ENCODE measurements around the gene BAIAP2.

The BAIAP2 gene

DNA sequence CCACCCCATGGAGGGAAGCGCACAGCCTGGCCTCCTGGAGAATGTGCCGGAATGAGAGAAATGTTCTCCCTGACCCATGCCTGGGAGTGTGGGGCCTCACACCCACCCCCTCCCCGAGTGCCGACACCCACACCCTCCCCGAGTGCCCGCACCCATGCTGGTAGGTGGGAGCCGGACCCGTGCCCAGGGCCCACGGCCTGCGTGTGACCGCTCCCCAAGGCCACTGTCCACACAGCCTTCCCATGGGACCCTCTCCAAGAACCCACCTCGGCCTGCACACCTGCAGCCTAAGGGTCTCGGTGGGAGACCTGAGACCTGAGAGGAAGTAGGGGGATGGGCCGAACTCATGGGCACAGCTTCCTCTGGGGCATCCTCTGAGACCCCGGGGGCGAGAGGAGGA is 127.0 kb downstream of the BAIAP2 start:
- peaks cover 5% of the 10 kb centered on the region for H3K27me3 ChIP-seq (replicated peaks)
- DNase-seq, result no peak
- no peaks in the 10 kb centered on the region for H3K36me3 ChIP-seq (replicated peaks)
- TF ChIP-seq, protein P1, sequence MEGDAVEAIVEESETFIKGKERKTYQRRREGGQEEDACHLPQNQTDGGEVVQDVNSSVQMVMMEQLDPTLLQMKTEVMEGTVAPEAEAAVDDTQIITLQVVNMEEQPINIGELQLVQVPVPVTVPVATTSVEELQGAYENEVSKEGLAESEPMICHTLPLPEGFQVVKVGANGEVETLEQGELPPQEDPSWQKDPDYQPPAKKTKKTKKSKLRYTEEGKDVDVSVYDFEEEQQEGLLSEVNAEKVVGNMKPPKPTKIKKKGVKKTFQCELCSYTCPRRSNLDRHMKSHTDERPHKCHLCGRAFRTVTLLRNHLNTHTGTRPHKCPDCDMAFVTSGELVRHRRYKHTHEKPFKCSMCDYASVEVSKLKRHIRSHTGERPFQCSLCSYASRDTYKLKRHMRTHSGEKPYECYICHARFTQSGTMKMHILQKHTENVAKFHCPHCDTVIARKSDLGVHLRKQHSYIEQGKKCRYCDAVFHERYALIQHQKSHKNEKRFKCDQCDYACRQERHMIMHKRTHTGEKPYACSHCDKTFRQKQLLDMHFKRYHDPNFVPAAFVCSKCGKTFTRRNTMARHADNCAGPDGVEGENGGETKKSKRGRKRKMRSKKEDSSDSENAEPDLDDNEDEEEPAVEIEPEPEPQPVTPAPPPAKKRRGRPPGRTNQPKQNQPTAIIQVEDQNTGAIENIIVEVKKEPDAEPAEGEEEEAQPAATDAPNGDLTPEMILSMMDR (IDR thresholded peaks at IDR 0.05; ENCODE audit: low read depth, low read length, missing control alignments), result no peak
- no peak overlapping the region for H3K4me3 ChIP-seq (ENCODE audit: low read depth, low read length)
- in situ Hi-C loops (cut with HindIII; ENCODE audit: low pct_ligation_motif_present, low sequenced_read_pairs), result no loop called here
- no peak overlapping the region for H3K27ac ChIP-seq

DNA sequence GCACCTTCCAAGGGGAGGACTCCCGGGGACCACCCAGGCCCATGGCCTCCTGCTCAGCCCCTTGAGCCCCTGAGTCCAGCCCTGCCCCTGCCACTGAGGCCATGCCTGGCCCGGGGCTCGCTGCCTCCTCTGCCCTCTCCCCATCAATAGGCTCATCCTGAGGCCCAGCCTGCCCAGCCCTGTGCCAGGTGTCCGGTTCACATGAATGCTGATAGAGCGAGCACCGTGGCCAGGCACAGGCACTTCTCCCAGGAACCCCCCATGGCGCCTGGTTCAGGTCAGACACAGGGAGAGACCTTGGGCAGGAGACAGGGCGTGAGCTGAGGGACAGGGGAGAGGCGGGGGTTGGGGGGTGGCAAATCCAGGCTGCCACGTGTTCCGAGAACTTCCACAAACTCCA is 127.5 kb downstream of the BAIAP2 start:
- Histone ChIP-seq H3K27ac (no peak overlapping the region), H3K36me3 (replicated peaks) (no peaks in the 10 kb centered on the region), H3K27me3 (replicated peaks) (peaks cover 5% of the 10 kb centered on the region), H3K4me3 (ENCODE audit: low read depth, low read length) (no peak overlapping the region)
- DNase-seq, result no peak
- TF ChIP-seq, protein P1 (IDR thresholded peaks at IDR 0.05; ENCODE audit: low read depth, low read length, missing control alignments), result no peak
- in situ Hi-C loops (cut with HindIII; ENCODE audit: low pct_ligation_motif_present, low sequenced_read_pairs), result no loop called here

DNA sequence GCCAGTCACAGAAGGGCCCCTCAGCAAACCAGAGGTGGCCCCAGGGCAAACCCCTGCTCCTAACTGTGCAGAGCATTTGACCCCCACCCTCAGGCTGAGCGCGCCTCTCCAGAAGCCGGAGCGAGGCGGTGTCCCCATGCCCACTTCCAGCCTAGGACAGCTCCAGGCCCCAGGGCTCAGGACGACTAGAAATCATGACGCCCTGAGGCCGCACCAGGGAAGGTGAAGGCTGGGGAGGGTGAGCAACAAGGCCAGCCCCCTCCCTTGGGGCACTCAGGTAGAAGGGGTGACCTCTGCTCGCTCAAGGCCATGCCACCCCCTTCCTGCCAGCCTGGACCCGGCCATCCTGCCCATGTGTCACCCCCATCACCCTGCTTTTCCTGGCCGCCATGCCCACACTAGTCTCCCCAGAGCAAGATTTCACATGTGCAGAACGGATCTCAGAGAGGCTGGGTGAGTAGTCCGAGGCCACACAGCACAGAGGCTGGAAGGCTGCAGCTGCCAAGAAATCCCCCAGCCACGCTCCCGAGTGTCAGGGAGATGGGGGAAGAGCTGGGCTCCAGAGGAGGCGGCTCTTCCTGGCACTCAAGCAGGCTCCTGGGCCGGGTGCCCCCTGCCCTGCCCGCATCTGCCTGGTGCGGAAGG is 128.2 kb downstream of the BAIAP2 start:
- Histone ChIP-seq H3K36me3 (replicated peaks) (no peaks in the 10 kb centered on the region), H3K27me3 (replicated peaks) (peaks cover 5% of the 10 kb centered on the region), H3K4me3 (ENCODE audit: low read depth, low read length) (no peak overlapping the region), H3K27ac (no peak overlapping the region)
- TF ChIP-seq, protein P1 (IDR thresholded peaks at IDR 0.05; ENCODE audit: low read depth, low read length, missing control alignments), result no peak
- no peak for DNase-seq
- in situ Hi-C loops (cut with HindIII; ENCODE audit: low pct_ligation_motif_present, low sequenced_read_pairs), result no loop called here

DNA sequence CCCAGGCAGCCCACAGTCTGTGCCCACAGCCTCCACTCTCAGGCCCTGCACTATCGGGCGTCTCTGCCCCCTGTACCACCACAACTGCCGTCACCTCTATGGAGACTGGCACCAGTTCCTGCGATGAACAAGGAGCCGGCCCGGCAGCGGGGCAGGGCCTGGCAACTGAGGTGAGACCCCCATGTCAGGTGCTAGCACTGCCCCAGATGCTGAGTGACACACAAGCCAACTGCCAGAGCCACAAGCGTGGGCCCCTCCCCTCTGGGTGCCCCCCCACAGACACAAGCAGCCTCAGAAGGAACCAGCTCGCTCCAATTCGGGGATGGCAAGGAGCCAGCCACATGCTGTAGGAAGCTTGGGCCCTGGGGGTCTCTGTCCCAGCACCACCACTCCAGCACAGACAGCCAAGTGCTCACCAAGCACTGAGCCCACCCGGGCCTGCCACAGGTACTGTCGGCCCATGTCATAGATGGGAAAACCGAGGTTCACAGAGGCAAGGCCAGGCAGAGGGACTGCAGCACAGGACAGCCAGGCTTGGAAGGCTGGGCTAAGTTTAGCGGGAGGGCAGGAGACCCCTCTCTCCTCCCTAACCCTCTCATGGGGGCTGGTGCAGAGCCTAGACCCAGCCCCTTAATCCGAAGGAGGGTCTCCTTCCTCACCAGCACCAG is 128.9 kb downstream of the BAIAP2 start:
- no peak for DNase-seq
- H3K27me3 ChIP-seq (replicated peaks), result peaks cover 5% of the 10 kb centered on the region
- H3K27ac ChIP-seq, result no peak overlapping the region
- in situ Hi-C loops (cut with HindIII; ENCODE audit: low pct_ligation_motif_present, low sequenced_read_pairs), result no loop called here
- TF ChIP-seq, protein P1 (IDR thresholded peaks at IDR 0.05; ENCODE audit: low read depth, low read length, missing control alignments), result no peak
- H3K36me3 ChIP-seq (replicated peaks), result no peaks in the 10 kb centered on the region
- H3K4me3 ChIP-seq (ENCODE audit: low read depth, low read length), result no peak overlapping the region

DNA sequence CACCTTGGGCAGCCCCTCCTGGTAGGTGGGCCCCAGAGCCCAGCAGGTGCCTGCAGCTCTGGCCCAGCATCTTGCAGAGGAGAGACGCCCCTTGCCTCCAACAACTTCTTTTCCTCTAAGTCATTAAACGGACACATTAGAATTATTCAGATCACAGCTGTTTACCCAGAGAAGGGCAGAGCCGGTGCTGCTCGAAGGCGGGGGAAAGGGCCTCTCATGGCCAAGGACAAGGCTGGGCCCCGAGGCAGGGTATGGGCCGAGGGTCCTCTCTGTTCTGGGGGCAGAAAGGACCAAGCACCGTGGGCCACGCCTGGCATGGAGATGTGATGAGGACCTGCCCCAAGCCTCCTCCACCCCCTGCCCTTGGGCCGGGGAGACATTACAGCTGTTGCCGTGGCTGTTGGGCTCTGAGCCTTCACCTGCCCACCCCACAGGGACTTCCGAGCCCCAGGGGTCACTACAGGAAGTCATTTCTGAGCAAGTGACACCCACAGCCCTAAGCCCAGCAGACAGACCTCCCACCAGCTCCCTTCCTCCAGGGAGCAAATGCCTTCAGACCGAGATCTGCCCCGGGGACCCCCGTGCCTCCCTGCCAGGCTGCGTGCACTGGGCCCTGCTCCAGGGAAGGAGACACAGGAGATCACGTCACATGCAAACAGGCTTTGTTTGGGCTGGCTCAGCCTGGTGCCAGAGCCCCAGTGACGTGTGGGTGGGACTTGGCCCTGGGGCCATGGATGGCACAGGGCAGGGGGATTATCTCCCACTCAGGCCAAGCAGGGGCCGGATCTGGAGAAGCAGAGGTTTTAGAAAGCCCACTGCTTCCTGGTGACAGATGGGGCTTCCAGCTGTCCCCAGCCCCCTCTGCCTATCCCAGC is 129.7 kb downstream of the BAIAP2 start:
- TF ChIP-seq, protein P1 (IDR thresholded peaks at IDR 0.05; ENCODE audit: low read depth, low read length, missing control alignments), result no peak
- H3K36me3 ChIP-seq (replicated peaks), result no peaks in the 10 kb centered on the region
- H3K27ac ChIP-seq, result no peak overlapping the region
- DNase-seq, result no peak
- H3K4me3 ChIP-seq (ENCODE audit: low read depth, low read length), result no peak overlapping the region
- H3K27me3 ChIP-seq (replicated peaks), result peaks cover 5% of the 10 kb centered on the region
- in situ Hi-C loops (cut with HindIII; ENCODE audit: low pct_ligation_motif_present, low sequenced_read_pairs), result no loop called here

Data from brain microvascular endothelial cell (primary cell).